HTR-8/SVneo (cell line): ENCODE results near the gene EGF.
"Not testable (repeated sequence)": the region's sequence is repeated elsewhere in the genome, so short reads cannot be mapped to it uniquely, and the experiment has no call there.

Source experiments
- DNase-seq: peaks from one replicate; pipeline ENCODE4 v3.0.0; 2011; ENCODE audit warnings: low spot score, mixed read lengths; ENCODE audit not compliant: insufficient read length
- FAIRE-seq: peaks from 2 replicates; lab custom pipeline; 2011; peaks lifted over from hg19 to GRCh38; lab: Jason Lieb, UNC

Gene EGF

DNA sequence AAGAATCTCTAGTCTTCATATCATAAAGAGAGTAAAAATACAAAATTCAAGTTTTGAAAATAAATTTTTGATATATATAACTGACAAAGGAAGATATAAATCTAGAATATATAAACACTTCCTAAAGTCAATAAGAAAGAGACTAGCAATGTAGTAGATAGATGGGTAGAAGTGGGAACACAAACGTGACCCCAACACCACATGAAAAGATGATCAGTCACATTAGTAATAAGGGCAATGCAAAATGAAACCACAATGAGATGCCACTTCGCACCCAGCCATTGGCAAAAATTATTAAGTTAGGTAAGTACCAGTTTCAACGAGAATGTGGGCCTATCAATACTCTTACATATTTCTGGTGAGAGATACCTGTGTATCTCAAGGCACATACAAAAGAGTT is 106.5 kb downstream of the EGF start:
- FAIRE-seq, result no peak

DNA sequence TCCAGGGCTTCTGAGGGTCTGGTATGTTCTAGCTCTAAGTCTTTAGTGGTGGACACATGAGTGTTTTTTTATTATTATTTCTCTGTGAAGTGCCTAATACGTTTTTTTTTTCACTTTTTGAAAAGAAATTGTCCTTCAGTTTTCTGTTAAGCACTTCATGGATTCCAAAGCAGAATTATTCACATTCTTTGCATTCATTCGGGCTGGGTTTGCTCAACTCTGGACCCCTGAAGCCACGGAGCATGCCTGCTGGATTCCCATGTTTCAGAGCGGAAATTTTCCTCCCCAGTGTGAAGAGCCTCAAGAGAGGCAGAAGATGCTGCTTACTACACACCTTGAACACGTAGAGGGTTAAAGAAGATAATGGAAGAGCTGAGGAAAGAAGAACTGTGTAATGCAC is 107.5 kb downstream of the EGF start:
- FAIRE-seq (no peak), DNase-seq (peak; percentile 15)

More for the DNA sequence above, 106.5 kb downstream of the EGF start:
- DNase-seq, result no peak

DNA sequence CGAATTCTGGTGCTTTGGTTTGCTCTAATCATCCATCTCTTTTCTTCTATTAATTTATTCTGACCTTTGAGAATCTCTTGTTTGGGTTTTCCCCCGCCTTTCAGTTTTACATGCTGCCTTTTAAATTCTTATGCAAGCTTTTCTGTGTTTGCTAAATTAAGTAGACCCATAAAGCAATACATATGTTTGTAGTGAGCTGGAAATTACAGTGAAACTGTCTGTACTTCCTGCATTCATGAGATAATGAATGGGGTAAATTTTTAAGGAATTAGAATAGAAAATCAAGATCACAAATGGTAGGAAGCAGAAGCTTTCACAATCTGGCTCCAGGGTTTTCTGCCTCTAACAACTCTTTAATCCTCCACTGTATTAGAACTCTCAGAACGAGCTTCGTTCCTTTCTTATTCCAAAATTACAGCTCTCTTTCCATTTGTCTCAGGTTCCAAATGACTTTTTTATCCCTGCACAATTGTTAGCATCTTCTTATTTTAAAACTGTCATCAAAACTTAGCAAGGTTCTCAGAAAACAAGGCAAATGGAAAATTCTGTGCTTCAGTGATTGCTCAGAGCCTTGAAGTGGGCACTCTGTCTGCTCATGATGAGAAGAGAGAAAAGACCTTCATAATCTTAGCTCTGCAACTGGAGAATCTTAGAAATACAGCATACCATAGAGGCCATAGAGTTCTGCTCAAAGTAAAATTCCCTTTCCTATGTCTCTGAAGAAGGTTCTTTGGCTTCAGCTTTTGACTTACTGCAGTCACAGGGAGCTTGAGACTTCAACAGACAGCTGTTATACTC is 108.2 kb downstream of the EGF start:
- DNase-seq (no peak), FAIRE-seq (no peak)

- DNase-seq (no peak), FAIRE-seq (no peak)
These were observed 109.8 kb downstream of the EGF start for GRCh38 chr4:110022457-110022856.

- no peak for FAIRE-seq
- no peak for DNase-seq
These were observed 112.4 kb downstream of the EGF start for GRCh38 chr4:110025056-110025455.

- DNase-seq (no peak), FAIRE-seq (no peak)
These were observed 113.0 kb downstream of the EGF start for GRCh38 chr4:110025718-110026117.

DNA sequence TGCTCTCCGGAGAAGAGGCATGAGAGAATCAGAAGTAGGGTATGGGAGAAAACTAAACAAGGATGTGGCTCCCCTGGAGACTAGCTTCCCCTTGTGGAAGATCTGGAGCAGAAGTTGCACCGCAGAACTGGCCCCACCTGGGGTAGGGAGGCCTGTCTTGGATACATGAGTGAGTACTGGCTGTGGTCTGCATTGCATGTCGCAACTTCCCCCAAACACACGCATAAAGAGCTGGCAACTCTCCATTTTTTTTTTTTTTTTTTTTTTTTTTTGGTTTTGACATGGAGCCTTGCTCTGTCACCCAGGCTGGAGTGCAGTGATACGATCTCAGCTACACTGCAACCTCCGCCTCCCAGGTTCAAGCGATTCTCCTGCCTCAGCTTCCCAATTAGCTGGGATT is 119.9 kb downstream of the EGF start:
- FAIRE-seq (no peak), DNase-seq (no peak)

- FAIRE-seq (no peak), DNase-seq (no peak)
These were observed 120.8 kb downstream of the EGF start for GRCh38 chr4:110033355-110034025.

DNA sequence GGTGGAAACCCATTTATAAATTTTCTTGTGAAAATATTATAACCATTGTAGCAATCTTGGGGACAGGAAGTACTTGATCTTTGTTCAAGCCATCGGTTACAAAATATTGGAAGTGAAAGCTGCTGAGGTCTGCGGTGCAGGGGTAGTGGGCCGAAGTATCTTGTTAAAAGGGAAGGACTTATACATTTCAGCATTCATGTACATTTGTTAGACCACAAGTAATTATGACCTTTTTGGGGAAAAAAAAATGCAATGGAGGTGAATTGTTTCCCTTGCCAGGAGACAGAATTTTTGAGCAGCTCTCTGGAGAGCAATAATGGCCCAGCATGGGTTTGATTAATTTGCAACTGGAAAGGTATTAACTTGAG is 121.3 kb downstream of the EGF start:
- DNase-seq (no peak), FAIRE-seq (no peak)

DNA sequence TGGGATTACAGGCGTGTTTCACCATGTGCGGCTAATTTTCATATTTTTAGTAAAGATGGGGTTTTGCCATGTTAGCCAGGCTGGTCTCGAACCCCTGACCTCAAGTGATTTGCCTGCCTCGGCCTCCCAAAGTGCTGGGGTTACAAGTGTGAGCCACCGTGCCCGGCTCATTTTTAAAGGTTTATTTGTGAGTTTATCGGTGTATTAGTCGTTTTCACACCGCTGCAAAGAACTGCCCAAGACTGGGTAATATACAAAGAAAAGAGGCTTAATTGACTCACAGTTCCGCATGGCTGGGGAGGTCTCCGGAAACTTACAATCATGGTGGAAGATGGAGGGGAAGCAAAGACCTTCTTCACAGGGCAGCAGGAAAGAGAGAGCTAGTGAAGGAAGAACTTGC is 126.5 kb downstream of the EGF start:
- not testable (repeated sequence) for FAIRE-seq, DNase-seq

- no peak for FAIRE-seq
- DNase-seq, result no peak
These were observed 129.1 kb downstream of the EGF start for GRCh38 chr4:110041735-110042134.

- no peak for DNase-seq
- no peak for FAIRE-seq
These were observed 130.1 kb downstream of the EGF start for GRCh38 chr4:110042545-110043517.

DNA sequence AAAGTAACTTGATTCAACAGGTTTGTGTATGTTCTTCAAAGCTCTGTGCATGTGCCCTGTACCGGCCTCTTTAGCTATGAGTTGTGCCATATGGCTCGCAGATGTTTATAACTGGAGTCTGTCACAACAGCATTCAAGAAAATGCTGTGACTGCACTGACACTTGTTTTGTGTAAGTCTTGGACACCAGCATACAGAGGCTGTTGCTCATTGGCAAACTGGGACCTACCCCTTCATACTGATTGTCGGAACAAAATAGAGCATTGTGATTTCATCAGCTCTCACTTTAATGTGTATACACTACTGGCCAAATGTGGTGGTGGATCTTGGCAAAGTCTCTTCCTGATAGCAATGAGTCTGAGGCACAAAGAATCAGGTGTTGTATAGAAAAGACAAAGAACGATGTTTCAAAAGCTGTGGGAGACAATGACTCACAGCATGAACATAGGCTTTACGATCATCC is 133.9 kb downstream of the EGF start:
- DNase-seq, result no peak
- FAIRE-seq, result peak; percentile 16

- FAIRE-seq, result peak; percentile 28
- DNase-seq, result peak; percentile 32
These were observed 137.6 kb downstream of the EGF start for GRCh38 chr4:110049951-110050925.

DNA sequence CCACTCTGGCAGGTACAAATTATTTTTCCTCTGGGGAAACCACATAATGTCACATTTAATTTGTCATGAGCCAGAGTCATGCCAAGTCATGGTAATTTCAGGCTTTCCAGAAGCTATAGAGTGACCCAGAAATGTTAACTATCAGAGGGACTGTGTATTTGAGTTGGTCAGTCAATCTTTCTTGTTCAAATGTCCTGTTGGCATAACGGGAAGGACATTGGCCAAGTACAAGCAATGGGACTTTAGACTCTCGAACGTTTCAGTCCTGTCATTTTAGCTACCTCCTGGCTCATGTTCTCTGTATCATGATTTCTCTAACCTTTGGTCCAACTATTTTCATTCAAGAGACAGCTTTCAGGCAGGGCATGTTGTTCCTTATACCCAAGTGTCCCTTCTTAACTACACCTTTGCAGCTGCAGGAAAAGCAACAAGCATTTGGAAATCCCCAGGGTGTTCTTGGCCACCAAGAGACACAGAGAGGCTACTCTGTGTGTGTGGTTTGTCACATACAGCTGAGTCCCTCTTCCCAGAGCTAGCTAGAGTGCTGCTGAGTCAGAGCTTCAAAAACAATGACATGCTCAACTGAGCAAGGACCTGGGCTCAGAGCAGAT is 142.6 kb downstream of the EGF start:
- no peak for FAIRE-seq
- DNase-seq, result no peak

- FAIRE-seq, result no peak
- no peak for DNase-seq
These were observed 146.0 kb downstream of the EGF start for GRCh38 chr4:110058677-110059076.

- no peak for DNase-seq
These were observed 147.0 kb downstream of the EGF start for GRCh38 chr4:110059556-110060191.

DNA sequence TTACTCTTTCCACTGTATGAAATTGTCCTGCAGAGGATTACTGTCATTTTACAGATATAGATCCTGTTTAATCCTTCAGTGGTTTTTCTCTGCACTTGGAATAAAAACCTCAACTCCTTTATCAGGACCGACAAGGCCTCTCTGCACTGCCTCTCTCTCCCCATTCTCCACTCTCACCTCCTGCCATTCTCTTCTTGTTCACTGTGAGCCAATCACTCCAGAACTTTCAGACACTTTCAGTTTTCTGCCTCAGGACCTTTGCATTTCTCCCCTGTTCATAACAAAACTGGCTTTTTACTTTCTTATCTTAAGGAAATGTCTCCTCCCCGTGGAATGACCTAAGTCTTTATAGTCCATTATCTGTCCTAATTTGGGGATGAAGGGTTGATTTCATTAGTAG is 148.4 kb downstream of the EGF start:
- FAIRE-seq (no peak), DNase-seq (no peak)

More at GRCh38 chr4:110059556-110060191, 147.0 kb downstream of the EGF start:
- no peak for FAIRE-seq
